ENCODE data around the gene DYRK2.

- TF ChIP-seq CTCF (IDR thresholded peaks at IDR 0.05) (no peak), POLR2A (IDR thresholded peaks at IDR 0.05) (no peak)
Measured at GRCh38 chr12:67633708-67634107, 14.8 kb upstream of the DYRK2 start.

Data from transverse colon (tissue), 3 donors.